Colon (tissue), 2 donors: ENCODE measurements around the gene RFTN2.
"Not testable (repeated sequence)": the region's sequence is repeated elsewhere in the genome, so short reads cannot be mapped to it uniquely, and the experiment has no call there.

ENCODE experiments used
- FAIRE-seq: peaks from 2 replicates; lab custom pipeline; 2012; peaks lifted over from hg19 to GRCh38; lab: Jason Lieb, UNC
- donor health status: control.
- donor health status: control.

Gene RFTN2

GRCh38 chr2:197675246-197675645, at the start of gene RFTN2:
RFTN2 (minus strand) TSS chr2:197675587; CDS start chr2:197675458, 129 bp downstream.
- FAIRE-seq: no peak

GRCh38 chr2:197717863-197718262, 42.5 kb upstream of the RFTN2 start:
- FAIRE-seq: peak; percentile 78

GRCh38 chr2:197713271-197713670, 37.9 kb upstream of the RFTN2 start:
- no peak for FAIRE-seq

- no peak for FAIRE-seq
Measured at GRCh38 chr2:197711578-197711977, 36.2 kb upstream of the RFTN2 start.

GRCh38 chr2:197710424-197711042, 35.1 kb upstream of the RFTN2 start:
- peak; percentile 51 for FAIRE-seq

GRCh38 chr2:197709140-197709539, 33.8 kb upstream of the RFTN2 start:
- FAIRE-seq: not testable (repeated sequence)

- no peak for FAIRE-seq
Measured at GRCh38 chr2:197708331-197708730, 32.9 kb upstream of the RFTN2 start.

- FAIRE-seq: no peak
Measured at GRCh38 chr2:197707316-197708213, 32.2 kb upstream of the RFTN2 start.

GRCh38 chr2:197706839-197707207, 31.4 kb upstream of the RFTN2 start:
- FAIRE-seq: no peak

GRCh38 chr2:197705912-197706838, 30.8 kb upstream of the RFTN2 start:
- no peak for FAIRE-seq

- no peak for FAIRE-seq
Measured at GRCh38 chr2:197705121-197705911, 29.9 kb upstream of the RFTN2 start, which contains the start of gene MARS2. MARS2 (plus strand) TSS chr2:197705369; CDS start chr2:197705406, 37 bp downstream.

- peak; percentile 5 for FAIRE-seq
Measured at GRCh38 chr2:197704434-197705120, 29.2 kb upstream of the RFTN2 start.

- no peak for FAIRE-seq
Measured at GRCh38 chr2:197700960-197701359, 25.6 kb upstream of the RFTN2 start.

- FAIRE-seq: not testable (repeated sequence)
Measured at GRCh38 chr2:197699724-197700123, 24.3 kb upstream of the RFTN2 start.

- not testable (repeated sequence) for FAIRE-seq
Measured at GRCh38 chr2:197696571-197696970, 21.2 kb upstream of the RFTN2 start.

GRCh38 chr2:197695971-197696370, 20.6 kb upstream of the RFTN2 start:
- FAIRE-seq: not testable (repeated sequence)

- FAIRE-seq: not testable (repeated sequence)
Measured at GRCh38 chr2:197695206-197695605, 19.8 kb upstream of the RFTN2 start.

GRCh38 chr2:197677483-197677882, 2.1 kb upstream of the RFTN2 start:
- FAIRE-seq: no peak

GRCh38 chr2:197677056-197677455, 1.7 kb upstream of the RFTN2 start:
- no peak for FAIRE-seq

GRCh38 chr2:197675711-197676188, 363 bp upstream of the RFTN2 start:
- no peak for FAIRE-seq

- no peak for FAIRE-seq
Measured at GRCh38 chr2:197674591-197674990, 796 bp downstream of the RFTN2 start.
